Cardiac septum (tissue), 1 donor: ENCODE results near the gene MRPS12. TPM values are rescaled to one million over a fixed set of nuclear protein-coding genes. Genes with fewer than 3 reads are reported as not detected.
"Not testable (repeated sequence)": the region's sequence is repeated elsewhere in the genome, so short reads cannot be mapped to it uniquely, and the experiment has no call there.

ENCODE experiments used
- DNase-seq: peaks from one replicate; pipeline ENCODE4 v3.0.0-alpha.2; 2020; ENCODE audit warnings: low spot score
- intact Hi-C: fragments of 100-400 bp; cut with DNase I; formaldehyde crosslinking; loops from one replicate; pipeline ENCODE4 v1.14.0; 2022
- total RNA-seq: library from RNA; stranded (reverse); fragmentation: NEBNext Ultra II Directional; extraction: Animal tissue kit (Norgen Biotek cat#: 25700); gene quantifications from one replicate; pipeline ENCODE4 v1.2.1, GENCODE V29; 2021
- donor health status: DM: no; HTN: no; CAD: no.

MRPS12 gene
- total RNA-seq, 1 donor from 2014 or later, result 40.4 TPM

DNA sequence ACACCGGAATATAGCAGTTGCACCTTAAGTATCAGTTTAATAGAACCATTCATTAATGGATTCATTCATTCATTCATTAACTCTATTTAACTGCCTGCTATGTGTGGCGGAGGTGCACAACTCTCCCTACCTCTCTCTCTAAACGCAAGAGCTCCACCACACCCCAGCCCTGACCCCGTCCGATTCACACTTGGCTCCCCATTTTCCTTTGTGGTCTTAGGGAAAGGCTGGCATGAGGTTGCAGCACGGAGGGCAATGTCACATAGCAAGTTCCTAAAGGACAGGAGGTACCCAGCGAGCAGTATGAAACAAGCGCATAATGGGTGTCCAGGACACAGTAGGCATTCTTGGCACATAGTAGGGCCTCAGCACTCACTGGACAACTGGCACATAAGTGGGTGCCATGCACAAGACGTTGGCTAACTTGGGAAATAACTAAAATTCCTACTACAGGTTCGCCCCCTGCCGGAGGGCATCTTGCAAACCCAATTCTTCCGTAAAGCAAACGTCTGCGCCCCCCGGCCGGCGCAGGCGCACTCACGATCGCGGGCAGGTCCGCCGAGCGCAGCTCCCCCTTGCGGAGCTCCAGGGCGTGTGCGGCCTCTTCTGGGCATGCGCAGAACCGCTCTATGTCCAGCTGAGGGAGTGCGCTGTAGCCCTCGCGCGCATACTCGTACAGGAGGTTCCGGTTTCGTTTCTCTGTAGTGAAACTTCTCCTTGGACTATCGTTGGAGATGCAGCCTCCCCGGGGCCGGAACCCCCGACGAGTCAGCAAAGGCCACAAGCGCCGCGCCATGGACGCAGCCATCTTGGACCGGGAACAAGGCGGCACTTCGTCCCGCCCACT lies 592 bp upstream of the MRPS12 start, which contains the start of gene SARS2:
Gene SARS2, minus strand, starts transcription at position 835 of the 847 bp plus-strand sequence. Its CDS starts 27 bp downstream, at position 808.
- intact Hi-C loops, result loop anchor here (2.0 to 5.0 kb wide), 4 partner anchors 31 to 528 kb away; partner anchors contain the start of genes FAM98C, NFKBIB and SIRT2
- DNase-seq, result peak; percentile 96

DNA sequence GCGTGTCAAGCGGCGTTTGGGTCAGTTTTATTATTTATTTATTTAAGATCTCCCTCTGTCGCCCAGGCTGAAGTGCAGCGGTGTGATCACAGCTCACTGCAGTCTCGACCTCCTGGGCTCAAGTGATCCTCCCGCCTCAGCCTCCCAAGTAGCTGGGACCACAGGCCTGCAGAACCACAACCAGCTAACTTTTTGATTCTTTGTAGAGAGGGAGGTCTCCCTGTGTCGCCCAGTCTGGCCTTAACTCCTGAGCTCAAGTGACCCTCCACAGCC lies 713 bp downstream of the MRPS12 start:
- intact Hi-C loops, result loop anchor here (2.0 to 5.0 kb wide), 4 partner anchors 33 to 529 kb away; partner anchors contain the start of genes FAM98C, NFKBIB and SIRT2
- DNase-seq, result no peak

DNA sequence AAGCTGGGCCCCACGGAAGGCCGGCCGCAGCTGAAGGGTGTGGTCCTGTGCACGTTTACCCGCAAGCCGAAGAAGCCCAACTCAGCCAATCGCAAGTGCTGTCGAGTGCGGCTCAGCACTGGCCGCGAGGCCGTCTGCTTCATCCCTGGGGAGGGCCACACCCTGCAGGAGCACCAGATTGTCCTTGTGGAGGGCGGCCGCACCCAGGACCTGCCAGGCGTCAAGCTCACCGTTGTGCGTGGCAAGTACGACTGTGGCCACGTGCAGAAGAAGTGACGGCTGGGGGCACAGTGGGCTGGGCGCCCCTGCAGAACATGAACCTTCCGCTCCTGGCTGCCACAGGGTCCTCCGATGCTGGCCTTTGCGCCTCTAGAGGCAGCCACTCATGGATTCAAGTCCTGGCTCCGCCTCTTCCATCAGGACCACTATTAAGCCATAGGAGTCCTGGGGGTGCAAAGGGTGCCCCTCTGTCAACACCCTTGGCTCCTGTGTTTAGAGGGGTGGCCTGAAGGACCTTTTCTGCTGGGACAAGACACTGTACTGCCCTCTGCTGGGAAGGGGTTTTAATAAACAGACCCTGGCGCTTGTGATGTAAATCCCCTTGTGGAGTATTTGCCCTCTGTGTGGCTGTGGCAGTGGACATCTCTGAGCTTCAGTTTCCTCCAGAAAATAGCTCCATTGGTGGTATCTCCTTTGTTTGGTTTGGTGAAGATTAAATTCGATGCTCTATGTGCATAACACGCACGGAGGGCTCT lies 1.9 kb downstream of the MRPS12 start:
- no peak for DNase-seq
- intact Hi-C loops, result loop anchor here (5.0 kb wide), 2 partner anchors 295 to 530 kb away; partner anchors contain the start of gene FAM98C

DNA sequence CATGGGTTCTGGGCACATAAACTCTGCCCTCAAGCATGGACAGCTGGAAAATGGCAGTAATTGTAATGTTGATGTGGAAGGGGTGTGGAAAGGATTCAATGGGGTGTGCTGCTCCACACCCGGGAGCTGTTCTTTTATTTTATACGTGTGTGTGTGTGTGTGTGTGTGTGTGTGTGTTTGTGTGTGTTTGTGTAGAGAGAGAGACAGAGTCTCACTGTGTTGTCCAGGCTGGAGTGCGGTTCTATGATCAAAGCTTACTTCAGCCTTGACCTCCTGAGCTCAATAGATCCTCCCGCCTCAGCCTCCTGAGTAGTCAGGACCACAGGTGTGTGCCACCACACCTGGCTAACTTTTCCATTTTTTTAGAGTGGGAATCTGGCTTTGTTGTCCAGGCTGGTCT lies 2.8 kb downstream of the MRPS12 start:
- DNase-seq, result no peak
- intact Hi-C loops, result loop anchor here (5.0 kb wide), 2 partner anchors 296 to 531 kb away; partner anchors contain the start of gene FAM98C

DNA sequence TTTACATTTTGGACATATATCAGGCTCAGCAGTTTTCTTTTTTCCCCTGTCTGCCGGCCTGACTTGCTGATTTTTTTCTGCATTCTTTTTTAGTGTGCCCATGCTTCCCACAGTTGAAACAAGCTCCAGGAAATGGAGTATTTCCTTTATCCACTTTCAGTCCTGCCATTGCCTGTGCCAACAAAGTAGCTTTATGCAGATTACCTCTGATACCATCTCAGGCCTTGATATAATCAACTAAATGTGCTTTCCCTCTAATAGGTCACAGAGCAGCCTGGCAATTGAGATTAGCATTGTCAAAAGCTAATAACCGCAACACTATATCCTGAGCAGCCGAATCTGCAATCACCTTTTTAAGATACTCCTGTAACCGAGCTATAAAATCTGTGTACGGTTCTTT lies 9.2 kb downstream of the MRPS12 start:
- DNase-seq, result no peak
- intact Hi-C loops, result no loop called here

DNA sequence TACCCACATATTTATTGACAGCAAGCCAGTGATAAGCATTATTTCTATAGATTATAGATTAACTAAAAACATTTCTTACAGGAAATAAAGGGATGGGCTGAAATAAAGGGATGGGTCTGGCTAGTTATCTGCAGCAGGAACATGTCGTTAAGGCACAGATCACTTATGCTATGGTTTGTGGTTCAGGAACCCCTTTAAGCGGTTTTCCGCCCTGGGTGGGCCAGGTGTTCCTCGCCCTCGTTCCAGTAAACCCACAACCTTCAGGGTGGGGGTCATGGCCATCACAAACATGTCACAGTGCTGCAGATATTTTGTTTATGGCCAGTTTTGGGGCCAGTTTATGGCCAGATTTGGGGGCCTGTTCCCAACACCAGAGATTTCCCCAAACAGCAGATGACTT lies 10.7 kb downstream of the MRPS12 start:
- DNase-seq, intact Hi-C loops: not testable (repeated sequence)

DNA sequence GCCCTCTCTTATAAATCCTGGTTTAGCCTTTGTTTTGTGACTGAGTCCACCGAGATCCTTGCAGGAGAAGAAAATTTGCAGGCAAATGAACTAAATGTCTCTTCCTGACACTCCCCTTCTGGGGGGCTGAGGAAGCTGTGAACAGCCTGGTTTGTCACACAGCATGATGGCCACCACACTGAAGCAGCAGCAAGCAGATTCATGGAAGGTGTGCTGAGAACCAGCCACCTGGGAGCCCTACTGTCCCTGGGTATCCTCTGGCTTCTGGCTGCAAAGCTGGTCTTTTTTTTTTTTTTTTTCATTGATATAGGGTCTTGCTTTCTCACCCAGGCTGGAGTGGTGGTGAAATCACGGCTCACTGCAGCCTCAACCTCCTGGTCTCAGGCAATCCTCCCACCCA lies 11.2 kb downstream of the MRPS12 start:
- intact Hi-C loops, result no loop called here
- no peak for DNase-seq

DNA sequence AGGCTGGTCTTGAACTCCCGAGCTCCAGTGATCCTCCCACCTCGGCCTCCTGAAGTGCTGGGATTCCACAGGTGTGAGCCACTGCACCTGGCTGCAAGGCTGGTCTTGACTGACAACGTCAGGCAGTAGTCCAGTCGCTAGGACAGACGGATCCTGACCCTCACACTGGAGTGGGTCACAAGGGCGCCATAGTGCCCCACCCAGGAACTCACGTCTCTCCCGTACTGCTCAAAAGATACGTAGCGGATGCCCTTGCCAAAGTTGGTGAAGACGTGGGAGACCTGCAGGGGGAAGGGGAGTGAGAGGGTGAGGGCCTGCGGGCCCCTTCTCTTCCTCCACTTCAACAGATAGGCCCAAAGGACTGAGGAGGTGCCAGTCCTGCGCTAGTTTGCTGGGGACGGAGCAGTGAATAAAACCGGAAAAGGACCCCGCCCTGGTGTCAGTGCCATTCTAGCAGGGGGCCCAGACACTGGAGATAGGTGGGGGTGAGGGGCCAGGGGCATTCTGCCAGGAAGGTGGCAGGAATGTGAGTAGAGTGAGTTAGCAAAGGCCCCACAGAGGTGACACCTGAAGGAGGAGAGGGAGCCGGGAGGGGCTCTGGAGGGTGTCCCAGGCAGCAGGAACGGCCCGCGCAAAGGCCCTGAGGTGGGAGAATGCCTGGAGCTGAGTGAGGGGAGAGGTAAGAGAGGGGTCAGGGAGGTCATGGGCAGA lies 11.9 kb downstream of the MRPS12 start:
- no peak for DNase-seq
- intact Hi-C loops, result no loop called here

DNA sequence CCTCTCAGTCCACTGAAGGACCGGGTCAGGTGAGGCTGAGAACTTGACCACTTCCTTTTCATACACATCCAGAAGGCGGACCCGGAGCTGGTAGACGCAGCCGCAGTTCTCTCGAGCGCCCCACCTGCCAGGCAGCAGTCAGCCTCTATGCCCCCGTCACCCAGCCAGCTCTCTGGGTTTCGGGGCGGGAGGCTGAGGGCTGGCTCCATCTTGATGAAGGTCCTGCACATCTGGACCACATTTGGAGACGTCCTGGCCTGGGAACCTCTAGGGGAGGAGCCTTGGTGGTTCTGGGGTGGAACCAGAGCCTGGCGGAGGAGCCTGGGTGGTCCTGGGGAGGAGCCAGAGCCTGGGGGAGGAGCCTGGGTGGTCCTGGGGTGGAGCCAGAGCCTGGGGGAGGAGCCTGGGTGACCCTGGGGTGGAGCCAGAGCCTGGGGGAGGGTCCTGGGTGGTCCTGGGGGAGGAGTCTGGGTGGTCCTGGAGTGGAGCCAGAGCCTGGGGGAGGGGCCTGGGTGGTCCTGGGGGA lies 14.3 kb downstream of the MRPS12 start:
- no peak for DNase-seq
- intact Hi-C loops, result no loop called here

DNA sequence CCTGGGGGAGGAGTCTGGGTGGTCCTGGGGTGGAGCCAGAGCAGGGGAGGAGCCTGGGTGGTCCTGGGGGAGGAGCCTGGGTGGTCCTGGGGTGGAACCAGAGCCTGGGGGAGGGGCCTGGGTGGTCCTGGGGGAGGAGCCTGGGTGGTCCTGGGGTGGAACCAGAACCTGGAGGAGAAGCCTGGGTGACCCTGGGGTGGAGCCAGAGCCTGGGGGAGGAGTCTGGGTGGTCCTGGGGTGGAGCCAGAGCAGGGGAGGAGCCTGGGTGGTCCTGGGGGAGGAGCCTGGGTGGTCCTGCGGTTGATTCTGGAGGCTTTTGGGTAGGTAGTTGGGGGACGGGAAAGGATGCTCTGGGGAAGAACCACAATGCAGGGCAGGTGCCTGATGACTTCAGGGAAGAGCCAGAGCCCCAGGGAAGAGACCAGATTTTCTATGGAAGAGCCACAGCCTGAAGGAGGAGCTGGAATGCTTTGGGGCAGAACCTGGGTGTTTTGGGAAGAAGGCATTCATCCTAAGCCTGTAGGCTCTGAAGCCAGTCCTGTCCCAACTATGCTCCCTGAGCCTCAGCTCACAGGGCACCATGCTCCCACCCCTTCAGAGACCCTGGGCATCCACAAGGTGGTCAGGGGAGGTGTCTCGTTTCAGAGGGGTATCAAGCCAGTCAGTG lies 15.0 kb downstream of the MRPS12 start:
- DNase-seq, result no peak
- intact Hi-C loops, result no loop called here

DNA sequence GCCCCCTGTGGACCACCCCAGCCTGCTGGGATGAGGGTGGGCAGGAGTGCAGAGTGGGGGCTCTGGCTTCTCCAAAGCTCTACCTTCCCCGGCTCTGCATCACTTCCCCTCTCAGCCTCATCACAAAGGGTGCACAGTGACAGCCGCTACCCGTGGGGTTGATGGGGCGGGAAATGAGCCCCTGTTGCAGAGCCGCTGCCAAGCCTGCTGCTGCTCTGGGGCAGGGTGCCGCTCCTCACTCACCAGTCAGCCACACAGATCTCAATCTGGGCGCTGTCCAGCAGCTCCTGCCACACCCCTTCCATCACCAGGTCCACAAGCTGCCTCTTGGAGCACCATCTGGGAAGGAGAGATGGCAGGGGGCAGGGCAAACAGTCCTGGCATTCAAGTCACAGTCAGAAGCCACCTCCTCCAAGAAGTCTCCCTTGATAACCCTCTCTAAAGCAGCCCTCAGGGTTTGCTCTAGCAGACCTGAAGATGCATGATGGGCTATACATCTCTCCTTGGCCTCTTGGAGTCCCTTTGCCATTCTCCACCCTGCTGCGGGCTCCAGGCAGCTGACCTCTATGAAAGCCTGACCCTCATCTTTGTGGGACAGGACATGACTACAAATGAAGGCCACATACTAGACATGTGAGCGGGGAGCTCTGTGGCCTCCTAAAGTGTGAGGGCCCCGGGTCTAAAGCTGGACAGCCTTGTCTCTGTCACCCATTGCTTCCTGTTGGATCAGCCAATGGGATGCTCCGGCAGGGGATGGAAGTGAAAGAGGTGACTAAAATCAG lies 15.7 kb downstream of the MRPS12 start:
- intact Hi-C loops, result no loop called here
- no peak for DNase-seq

DNA sequence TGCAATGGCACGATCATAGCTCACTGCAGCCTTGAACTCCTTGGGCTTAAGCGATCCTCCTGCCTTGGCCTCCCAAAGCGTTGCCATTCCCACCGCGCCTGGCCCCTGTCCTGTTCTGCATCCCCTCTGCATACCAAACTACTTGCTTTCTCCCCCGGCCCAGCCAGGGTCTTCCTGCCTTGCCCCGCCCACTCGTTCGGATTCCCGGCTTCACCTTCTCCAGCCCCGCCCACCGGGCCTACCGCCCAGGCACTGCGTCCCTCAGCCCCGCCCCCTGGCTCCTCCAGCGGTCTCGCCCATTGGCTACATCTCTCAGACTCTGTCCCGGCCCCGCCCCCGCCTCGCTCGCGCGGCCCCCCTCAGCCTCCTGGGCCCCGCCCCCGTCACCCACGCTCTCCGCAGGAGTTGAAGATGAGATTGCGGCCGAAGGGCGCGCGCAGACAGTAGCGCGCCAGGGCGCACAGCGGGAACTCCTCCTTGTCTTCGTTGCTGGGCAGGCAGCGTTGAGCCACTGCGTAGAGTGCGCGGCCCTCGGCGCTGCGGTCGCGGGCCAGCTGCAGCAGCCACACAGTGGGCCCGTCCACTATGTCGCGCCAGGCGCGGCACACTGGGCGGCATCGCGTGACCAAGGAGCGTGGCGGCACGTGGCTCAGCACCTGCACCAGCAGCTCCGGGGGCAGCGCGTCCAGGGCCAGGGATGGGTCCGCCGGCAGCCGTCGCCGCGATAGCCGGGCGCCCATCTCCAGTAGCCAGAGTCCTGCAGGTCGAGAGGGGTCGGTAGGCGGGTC lies 19.0 kb downstream of the MRPS12 start:
- DNase-seq, result peak; percentile 92
- intact Hi-C loops, result no loop called here

DNA sequence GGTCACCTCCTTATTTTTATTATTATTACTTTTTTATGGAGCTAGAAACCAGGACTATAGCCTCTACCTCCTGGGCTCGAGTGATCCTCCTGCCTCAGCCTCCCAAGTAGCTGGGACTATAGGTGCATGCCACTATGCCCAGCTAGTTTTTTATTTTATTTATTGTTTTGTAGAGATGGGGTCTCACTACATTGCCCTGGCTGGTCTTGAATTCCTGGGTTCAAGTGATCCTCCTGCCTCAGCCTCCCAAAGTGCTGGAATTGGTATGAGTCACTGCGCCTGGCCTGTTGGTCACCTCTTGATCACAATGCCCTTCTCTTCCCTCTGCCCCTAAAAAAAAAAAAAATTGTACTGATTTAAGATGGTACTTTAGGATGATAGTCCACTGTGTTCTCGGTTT lies 20.4 kb downstream of the MRPS12 start:
- DNase-seq, result no peak
- intact Hi-C loops, result no loop called here

DNA sequence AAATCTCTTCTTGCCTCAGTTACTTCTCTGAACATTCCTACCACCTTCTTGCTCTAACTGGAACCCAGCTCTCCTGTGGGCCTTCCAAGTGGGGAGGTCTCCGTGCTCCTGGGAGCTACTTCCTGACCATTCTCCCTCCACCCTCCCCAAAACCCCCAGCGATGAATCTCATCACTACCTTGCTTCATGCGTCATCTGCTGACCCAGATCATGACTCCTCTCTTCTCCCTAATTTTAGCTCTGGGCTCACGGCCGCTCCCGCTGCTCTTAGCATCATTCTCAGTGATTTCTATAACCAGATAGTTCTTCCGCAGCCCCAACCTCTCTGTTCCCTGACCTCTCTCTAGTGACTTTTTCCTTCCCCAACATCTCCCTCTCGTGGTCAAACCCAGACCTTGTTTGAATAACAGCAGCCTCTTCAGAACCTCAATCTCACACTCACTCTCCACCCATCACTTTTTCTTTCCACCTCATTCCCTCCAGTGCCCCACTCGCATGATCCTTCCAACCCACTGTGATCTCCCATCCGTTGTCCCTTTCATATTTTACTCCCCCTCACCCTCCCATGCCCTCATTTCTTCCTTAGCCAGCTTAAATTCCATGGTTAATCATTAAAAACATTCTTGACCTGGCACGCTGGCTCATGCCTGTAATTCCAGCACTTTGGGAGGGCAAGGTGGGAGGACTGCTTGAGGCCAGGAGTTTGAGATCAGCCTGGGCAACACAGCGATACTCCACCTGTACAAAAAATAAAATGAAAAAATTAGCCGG lies 21.8 kb downstream of the MRPS12 start:
- no peak for DNase-seq
- intact Hi-C loops, result no loop called here

DNA sequence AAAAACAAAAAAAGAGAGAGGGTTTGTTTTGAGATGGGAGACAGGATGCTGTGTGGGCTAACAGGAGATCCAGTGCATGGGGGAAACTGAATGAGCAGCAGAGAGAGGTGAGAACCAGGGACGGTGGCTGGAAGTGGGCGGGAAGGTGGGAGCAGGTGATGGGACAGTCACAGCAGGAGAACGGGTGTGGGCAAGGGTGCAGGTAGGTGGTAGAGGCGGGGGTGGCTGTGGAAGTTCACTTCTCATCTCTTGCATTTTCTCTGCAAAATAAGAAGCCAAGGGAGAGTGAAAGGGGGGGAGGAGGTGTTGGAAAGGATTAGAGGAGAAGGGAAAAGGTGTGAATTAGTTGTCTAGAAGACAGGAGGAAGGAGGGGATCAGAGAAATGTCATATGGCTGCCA lies 22.9 kb downstream of the MRPS12 start:
- intact Hi-C loops, result no loop called here
- DNase-seq, result no peak

DNA sequence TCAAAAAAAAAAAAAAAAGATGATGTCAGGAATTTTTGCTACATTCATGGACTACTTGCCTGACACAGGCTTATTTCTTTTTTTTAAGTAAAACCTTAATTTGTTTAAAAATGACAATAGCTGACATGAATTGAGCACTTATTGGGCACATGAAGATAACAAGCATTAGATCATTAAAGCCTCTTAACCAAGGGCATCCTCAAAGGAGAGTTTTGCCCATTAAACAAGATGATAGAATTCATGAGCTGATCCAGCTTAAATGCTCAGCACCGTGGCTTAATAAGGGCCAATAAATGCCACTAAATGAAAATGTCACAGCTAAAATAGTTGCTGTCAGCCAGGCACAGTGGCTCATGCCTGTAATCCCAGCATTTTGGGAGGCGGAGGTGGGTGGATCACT lies 25.5 kb downstream of the MRPS12 start:
- intact Hi-C loops, result no loop called here
- no peak for DNase-seq

DNA sequence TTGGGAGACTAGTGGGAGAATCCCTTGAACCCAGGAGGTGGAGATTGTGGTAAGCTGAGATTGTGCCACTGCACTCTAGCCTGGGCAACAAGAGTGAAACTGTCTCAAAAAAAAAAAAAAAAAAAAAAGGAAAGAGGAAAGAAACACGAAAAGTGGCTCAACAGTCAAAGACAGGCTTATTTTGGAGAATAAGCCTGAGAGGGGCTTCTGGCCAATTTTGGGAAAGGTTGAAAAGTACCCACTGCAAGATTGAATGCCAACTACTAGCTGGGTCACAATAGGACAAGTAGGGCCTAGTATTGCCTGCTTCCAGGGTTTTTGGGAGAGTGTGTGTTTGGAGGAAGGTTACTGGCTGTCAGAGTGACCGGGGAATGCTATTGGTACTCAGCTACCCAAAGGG lies 27.6 kb downstream of the MRPS12 start:
- intact Hi-C loops, result no loop called here
- no peak for DNase-seq
